NCI-H1436 treated with DMSO at 0.1 percent for 48 hours (cell line): ENCODE measurements around the gene ZSCAN5A.
"Not testable (repeated sequence)": the region's sequence is repeated elsewhere in the genome, so short reads cannot be mapped to it uniquely, and the experiment has no call there.

Experiments used
- DNase-seq: peaks from one replicate; lab custom pipeline; 2025; lab: John Stamatoyannopoulos, UW

ZSCAN5A gene

GRCh38 chr19:56312787-56313657, 1.6 kb downstream of the ZSCAN5A start:
- DNase-seq: no peak

GRCh38 chr19:56312342-56312741, 2.3 kb downstream of the ZSCAN5A start:
- DNase-seq: no peak

GRCh38 chr19:56310462-56310861, 4.2 kb downstream of the ZSCAN5A start:
- no peak for DNase-seq

- no peak for DNase-seq
These were observed 5.0 kb downstream of the ZSCAN5A start for GRCh38 chr19:56309511-56310185.

- no peak for DNase-seq
These were observed 5.8 kb downstream of the ZSCAN5A start for GRCh38 chr19:56308792-56309191.

- not testable (repeated sequence) for DNase-seq
These were observed 7.6 kb downstream of the ZSCAN5A start for GRCh38 chr19:56307062-56307461.

GRCh38 chr19:56306016-56306415, 8.6 kb downstream of the ZSCAN5A start:
- no peak for DNase-seq

- DNase-seq: no peak
These were observed 10.4 kb downstream of the ZSCAN5A start for GRCh38 chr19:56304243-56304642.

GRCh38 chr19:56301886-56302620, 12.6 kb downstream of the ZSCAN5A start:
- DNase-seq: no peak

GRCh38 chr19:56301155-56301554, 13.5 kb downstream of the ZSCAN5A start:
- DNase-seq: no peak

GRCh38 chr19:56299688-56300087, 15.0 kb downstream of the ZSCAN5A start:
- no peak for DNase-seq

GRCh38 chr19:56297010-56297409, 17.6 kb downstream of the ZSCAN5A start:
- DNase-seq: no peak

- DNase-seq: no peak
These were observed 18.8 kb downstream of the ZSCAN5A start for GRCh38 chr19:56295531-56296455.

GRCh38 chr19:56294549-56294948, 20.1 kb downstream of the ZSCAN5A start:
- no peak for DNase-seq

- DNase-seq: no peak
These were observed 22.8 kb downstream of the ZSCAN5A start for GRCh38 chr19:56291867-56292266.

GRCh38 chr19:56290104-56290503, 24.5 kb downstream of the ZSCAN5A start:
- no peak for DNase-seq

- DNase-seq: no peak
These were observed 29.9 kb downstream of the ZSCAN5A start for GRCh38 chr19:56284746-56285145.

- DNase-seq: no peak
These were observed 31.8 kb downstream of the ZSCAN5A start for GRCh38 chr19:56282809-56283208.

- no peak for DNase-seq
These were observed 41.0 kb downstream of the ZSCAN5A start for GRCh38 chr19:56273563-56274117.

GRCh38 chr19:56272161-56272798, 42.4 kb downstream of the ZSCAN5A start, which contains the start of gene EDDM13:
Gene EDDM13, plus strand, starts transcription at chr19:56272748. Its CDS starts 87 bp downstream, at chr19:56272835.
- no peak for DNase-seq

- DNase-seq: no peak
These were observed 43.5 kb downstream of the ZSCAN5A start for GRCh38 chr19:56271151-56271550.
